Measurements from ENCODE around the gene ZBTB20. TPM values are rescaled to one million over a fixed set of nuclear protein-coding genes. Genes with fewer than 3 reads are reported as not detected.
A peak's percentile ranks its signal among the peaks of the same experiment; 100 is the strongest.

ZBTB20 gene
- total and polyA plus RNA-seq, 2 of the 4 experiments (the other 2 are of a cell fraction) = 0.75 to 14.7 TPM

DNA sequence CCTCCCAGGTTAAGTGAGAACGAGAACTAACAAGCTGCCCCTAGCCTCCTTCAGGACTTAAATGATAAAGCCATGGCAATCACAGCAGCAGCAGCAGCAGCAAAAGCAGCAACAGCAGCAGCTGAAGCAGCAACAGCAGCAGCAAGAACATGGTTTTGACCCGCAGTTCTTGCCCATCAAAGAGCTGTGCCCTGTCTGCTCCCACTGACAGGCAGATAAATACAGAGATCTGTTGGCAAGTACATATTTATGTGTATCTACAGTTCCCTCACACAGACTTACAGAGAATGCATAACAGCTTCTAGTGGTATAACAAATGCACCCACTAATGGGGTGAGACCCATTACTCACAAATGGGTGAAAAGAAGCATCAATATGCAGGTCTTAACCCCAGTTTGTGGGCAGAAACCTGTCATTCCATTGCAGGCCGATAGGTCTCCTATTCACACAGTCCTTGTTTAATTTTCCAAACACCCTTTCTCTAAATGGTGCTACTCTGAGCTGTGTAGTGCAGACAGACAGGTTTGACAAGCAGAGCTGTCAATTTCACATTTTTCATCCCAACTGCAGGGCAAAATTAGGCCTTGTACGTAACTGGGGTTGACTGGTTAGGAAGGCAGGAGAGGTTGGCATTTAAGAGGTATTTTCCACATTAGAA lies 537.0 kb downstream of the ZBTB20 start:
- Histone ChIP-seq H2AFZ (replicated peaks; ENCODE audit: low read length, poor library complexity) (no peak overlapping the region), H3K14ac (replicated peaks; ENCODE audit: low read depth, low read length) (peak overlapping the region; percentile 53), H3K56ac (ENCODE audit: extremely low read depth, insufficient read depth, low read length) (peak overlapping the region; percentile 14; the same call in 1 of the 2 replicates), H4K5ac (ENCODE audit: low read depth, low read length) (peak overlapping the region; percentile 2; the same call in 1 of the 2 replicates), H3K9ac (ENCODE audit: low read depth, low read length) (no peak overlapping the region), H2AK9ac (replicated peaks; ENCODE audit: low read depth, low read length, poor library complexity) (no peak overlapping the region), H2BK15ac (ENCODE audit: low read depth, low read length) (peak overlapping the region; percentile 86; the same call in 1 of the 3 replicates), H4K20me1 (ENCODE audit: insufficient read depth, low read length) (no peaks in the 10 kb centered on the region), H3K9me3 (ENCODE audit: control insufficient read depth, insufficient read depth, low read length) (no peaks in the 10 kb centered on the region), H3K4me1 (ENCODE audit: control insufficient read depth, insufficient read depth, low read length) (peaks cover 19% of the 10 kb centered on the region), H3K4me2 (ENCODE audit: low read depth, low read length) (no peak overlapping the region), H2BK20ac (ENCODE audit: low read depth, low read length) (peak overlapping the region; percentile 76), H4K91ac (ENCODE audit: insufficient read depth, low read depth, low read length) (peak overlapping the region; percentile 84), H2AK5ac (ENCODE audit: low read depth, low read length) (peak overlapping the region; percentile 80), H3K18ac (ENCODE audit: low read depth, low read length) (peak overlapping the region; percentile 64; the same call in 1 of the 2 replicates), H3K4ac (ENCODE audit: low read depth, low read length) (peak overlapping the region; percentile 88), H3K4me3 (ENCODE audit: insufficient read depth, low read depth, low read length) (no peak overlapping the region), H3K27me3 (ENCODE audit: control insufficient read depth, insufficient read depth, low read length) (no peaks in the 10 kb centered on the region), H2BK5ac (ENCODE audit: low read depth, low read length, poor library complexity, severe bottlenecking) (peak overlapping the region; percentile 92), H3K23ac (ENCODE audit: low read depth, low read length) (peak overlapping the region; percentile 81), H3K27ac (ENCODE audit: insufficient read depth, low read length) (no peak overlapping the region), H3K9me1 (ENCODE audit: insufficient read depth, low read length) (peaks cover 9% of the 10 kb centered on the region), H3K36me3 (ENCODE audit: control insufficient read depth, insufficient read depth, low read length) (no peaks in the 10 kb centered on the region), H4K8ac (ENCODE audit: low read depth in 2 of 2, low read length in 2 of 2) (peak overlapping the region in 1 of 2 experiments; percentile 61; a peak in 2 of 4 replicates), H2BK120ac (ENCODE audit: low read depth, low read length) (peak overlapping the region; percentile 88), H3K79me1 (ENCODE audit: low read depth in 1 of 2, low read length in 2 of 2) (peaks cover 35 to 50% of the 10 kb centered on the region in 2 experiments)
- ATAC-seq (ENCODE audit: low read depth) = no peak; the same call in 1 of the 2 replicates
- intact Hi-C loops (cut with micrococcal nuclease) = loop anchor here (5.0 kb wide), 1 partner anchor 228 kb away; no protein-coding TSS in a partner anchor
- ChIA-PET POLR2A (ENCODE audit: unreplicated experiment) (no interaction called here), CTCF (interaction anchor here (0.5 to 0.6 kb wide), 2 partner anchors 58 to 172 kb away, joined by 3 read pairs; no protein-coding TSS in a partner anchor)
- dilution Hi-C loops (cut with HindIII; ENCODE audit: low sequenced_read_pairs, unreplicated experiment) = no loop called here
- in situ Hi-C loops (cut with MboI; ENCODE audit: low sequenced_read_pairs) = no loop called here
- DNase-seq = no peak
- BruUV-seq (replicated peaks) = no TSS peak
- TF ChIP-seq FOS (IDR thresholded peaks at IDR 0.05; ENCODE audit: low read depth, low read length) (no peak), RCOR1 (IDR thresholded peaks at IDR 0.05; ENCODE audit: insufficient replicate concordance, low read length) (no peak), MAZ (IDR thresholded peaks at IDR 0.05; ENCODE audit: borderline replicate concordance, low read depth, low read length) (no peak), MAFK (IDR thresholded peaks at IDR 0.05; ENCODE audit: low read depth, low read length) (no peak), MXI1 (IDR thresholded peaks at IDR 0.05; ENCODE audit: borderline replicate concordance, low read depth, low read length) (no peak), BHLHE40 (IDR thresholded peaks at IDR 0.05; ENCODE audit: low read depth, low read length) (no peak), CHD1 (IDR thresholded peaks at IDR 0.05; ENCODE audit: low read depth, low read length) (no peak), CEBPB (IDR thresholded peaks at IDR 0.05; ENCODE audit: low read depth, low read length) (no peak), RAD21 (IDR thresholded peaks at IDR 0.05; ENCODE audit: low read length) (no peak), SMC3 (IDR thresholded peaks at IDR 0.05; ENCODE audit: low read depth, low read length) (no peak), POLR2A (IDR thresholded peaks at IDR 0.05; ENCODE audit: low read depth, low read length) (no peak)
- TF ChIP-seq, protein P1, sequence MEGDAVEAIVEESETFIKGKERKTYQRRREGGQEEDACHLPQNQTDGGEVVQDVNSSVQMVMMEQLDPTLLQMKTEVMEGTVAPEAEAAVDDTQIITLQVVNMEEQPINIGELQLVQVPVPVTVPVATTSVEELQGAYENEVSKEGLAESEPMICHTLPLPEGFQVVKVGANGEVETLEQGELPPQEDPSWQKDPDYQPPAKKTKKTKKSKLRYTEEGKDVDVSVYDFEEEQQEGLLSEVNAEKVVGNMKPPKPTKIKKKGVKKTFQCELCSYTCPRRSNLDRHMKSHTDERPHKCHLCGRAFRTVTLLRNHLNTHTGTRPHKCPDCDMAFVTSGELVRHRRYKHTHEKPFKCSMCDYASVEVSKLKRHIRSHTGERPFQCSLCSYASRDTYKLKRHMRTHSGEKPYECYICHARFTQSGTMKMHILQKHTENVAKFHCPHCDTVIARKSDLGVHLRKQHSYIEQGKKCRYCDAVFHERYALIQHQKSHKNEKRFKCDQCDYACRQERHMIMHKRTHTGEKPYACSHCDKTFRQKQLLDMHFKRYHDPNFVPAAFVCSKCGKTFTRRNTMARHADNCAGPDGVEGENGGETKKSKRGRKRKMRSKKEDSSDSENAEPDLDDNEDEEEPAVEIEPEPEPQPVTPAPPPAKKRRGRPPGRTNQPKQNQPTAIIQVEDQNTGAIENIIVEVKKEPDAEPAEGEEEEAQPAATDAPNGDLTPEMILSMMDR (conservative IDR thresholded peaks at IDR 0.05; ENCODE audit: low read depth, low read length) = no peak
- TF ChIP-seq, protein P2, sequence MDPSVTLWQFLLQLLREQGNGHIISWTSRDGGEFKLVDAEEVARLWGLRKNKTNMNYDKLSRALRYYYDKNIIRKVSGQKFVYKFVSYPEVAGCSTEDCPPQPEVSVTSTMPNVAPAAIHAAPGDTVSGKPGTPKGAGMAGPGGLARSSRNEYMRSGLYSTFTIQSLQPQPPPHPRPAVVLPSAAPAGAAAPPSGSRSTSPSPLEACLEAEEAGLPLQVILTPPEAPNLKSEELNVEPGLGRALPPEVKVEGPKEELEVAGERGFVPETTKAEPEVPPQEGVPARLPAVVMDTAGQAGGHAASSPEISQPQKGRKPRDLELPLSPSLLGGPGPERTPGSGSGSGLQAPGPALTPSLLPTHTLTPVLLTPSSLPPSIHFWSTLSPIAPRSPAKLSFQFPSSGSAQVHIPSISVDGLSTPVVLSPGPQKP (IDR thresholded peaks at IDR 0.05; ENCODE audit: borderline replicate concordance, low read depth, low read length) = no peak
- no CpG with 5 or more reads among the region's 4 CpGs for WGBS, 2 experiments (ENCODE audit: extremely low coverage in 2 of 2, insufficient read length in 1 of 2)

Measured in IMR-90 (cell line).